K562 (cell line): Measurements from ENCODE around the gene DPY19L3. TPM values are rescaled to one million over a fixed set of nuclear protein-coding genes. Genes with fewer than 3 reads are reported as not detected.
"Not testable (repeated sequence)": the region's sequence is repeated elsewhere in the genome, so short reads cannot be mapped to it uniquely, and the experiment has no call there.

Source experiments
- ATAC-seq: fragments of 200-7000 bp; cut with Tn5 transposase; 3 replicates; pipeline ENCODE4 v1.9.1; 2020; ENCODE audit warnings: moderate library complexity
- BruUV-seq: library from RNA; stranded (reverse); fragments of 400-500 nt; replicated peaks from 2 replicates; lab custom pipeline; 2021; lab: Mats Ljungman, UMichigan
- CTCF ChIA-PET: fragments of 300-600 bp; formaldehyde crosslinking; extraction: SDS; loops from one replicate; lab custom pipeline; 2021; ENCODE audit warnings: low intra/inter-chr PET ratio; lab: Yijun Ruan, JAX
- POLR2A ChIA-PET: fragments of 300-600, 350-650 bp; sonication (Branson Sonifier 250); formaldehyde crosslinking; extraction: SDS; loops from one replicate; lab custom pipeline; 2021; ENCODE audit warnings: antibody characterized with exemption, inconsistent platforms; lab: Yijun Ruan, JAX
- DNase-seq, 4 experiments: peaks; one replicate each; pipeline versions ENCODE4 v3.0.0 to v3.0.0-alpha.2; 2011 to 2018; ENCODE audit warnings: low spot score in 3 of 4, mixed read lengths in 3 of 4; ENCODE audit errors: extremely low read depth in 1 of 4
- FAIRE-seq: peaks from 2 replicates; lab custom pipeline; 2011; peaks lifted over from hg19 to GRCh38; lab: Jason Lieb, UNC
- H2AFZ ChIP-seq: 2 replicates; pipeline ENCODE4 v1.6.0; 2011; ENCODE audit warnings: low read depth, low read length, control low read depth, inconsistent platforms
- H3K27ac ChIP-seq: fragments of 200-600 bp; 3 replicates; pipeline ENCODE4 v1.8.0; 2011; ENCODE audit warnings: low read depth, mild to moderate bottlenecking, control low read depth, inconsistent platforms, low read length, moderate library complexity, mixed read lengths; ENCODE audit errors: extremely low read depth
- H3K27me3 ChIP-seq, 2 experiments: fragments of 300-600 bp in 1 of 2; 2 replicates in 1 of 2; 3 replicates in 1 of 2; pipeline versions ENCODE4 v1.6.0 to v1.8.0; 2011; ENCODE audit warnings: inconsistent platforms in 2 of 2, low read length in 2 of 2, mild to moderate bottlenecking in 1 of 2, mixed read lengths in 1 of 2, moderate library complexity in 1 of 2; ENCODE audit not compliant: control insufficient read depth in 2 of 2, insufficient read depth in 2 of 2
- H3K36me3 ChIP-seq: fragments of 300-600 bp; 3 replicates; pipeline ENCODE4 v1.8.0; 2011; ENCODE audit warnings: mild to moderate bottlenecking, low read length, inconsistent platforms; ENCODE audit not compliant: control insufficient read depth, insufficient read depth
- H3K4me1 ChIP-seq, 2 experiments: fragments of 200-600 bp in 1 of 2; replicated peaks in 1 of 2; 2 replicates in 1 of 2; 3 replicates in 1 of 2; pipeline versions ENCODE4 v1.5.1 to v1.8.0; 2011; ENCODE audit warnings: inconsistent platforms in 2 of 2, low read length in 2 of 2, mild to moderate bottlenecking in 1 of 2, mixed read lengths in 1 of 2, moderate library complexity in 1 of 2; ENCODE audit not compliant: control insufficient read depth in 2 of 2, insufficient read depth in 2 of 2
- H3K4me2 ChIP-seq: 2 replicates; pipeline ENCODE4 v1.6.1; 2011; ENCODE audit warnings: low read length, control low read depth, inconsistent platforms, mixed read lengths; ENCODE audit not compliant: insufficient read depth
- H3K4me3 ChIP-seq: fragments of 200-600 bp; sonication (generic), shearing (Covaris generic); 2 replicates; pipeline ENCODE4 v1.5.1; 2016; ENCODE audit warnings: control low read depth, inconsistent platforms
- H3K79me2 ChIP-seq: fragments of 200-600 bp; 3 replicates; pipeline ENCODE4 v1.8.0; 2011; ENCODE audit warnings: low read length, inconsistent platforms; ENCODE audit not compliant: control insufficient read depth, insufficient read depth
- H3K9ac ChIP-seq, 2 experiments: 2 replicates each; pipeline versions ENCODE4 v1.6.0 to v1.6.1; 2011; ENCODE audit warnings: low read depth in 2 of 2, low read length in 2 of 2, control low read depth in 1 of 2, inconsistent platforms in 1 of 2, mild to moderate bottlenecking in 1 of 2, mixed read lengths in 1 of 2; ENCODE audit not compliant: insufficient read depth in 1 of 2
- H3K9me1 ChIP-seq: one replicate; pipeline ENCODE4 v1.6.0; 2011; ENCODE audit warnings: inconsistent platforms, mild to moderate bottlenecking, low read length, moderate library complexity; ENCODE audit not compliant: control insufficient read depth, insufficient read depth
- H3K9me3 ChIP-seq: replicated peaks from 2 replicates; pipeline ENCODE4 v1.5.1; 2011; ENCODE audit warnings: low read depth, low read length, inconsistent platforms; ENCODE audit not compliant: control insufficient read depth, insufficient read depth
- H4K20me1 ChIP-seq: replicated peaks from 2 replicates; pipeline ENCODE4 v1.6.1; 2011; ENCODE audit warnings: low read length, inconsistent platforms, mixed read lengths; ENCODE audit not compliant: control insufficient read depth, insufficient read depth
- BMI1 ChIP-seq: fragments of 150-350 bp; IDR thresholded peaks from 2 replicates; pipeline ENCODE4 v1.6.1; 2014; ENCODE audit warnings: low read length
- CC2D1A ChIP-seq: fragments of 450-650 bp; IDR thresholded peaks from 2 replicates; pipeline ENCODE4 v1.6.1; 2017; ENCODE audit warnings: mild to moderate bottlenecking
- RBM15 ChIP-seq: fragments of 200-400 bp; formaldehyde crosslinking; IDR thresholded peaks from 2 replicates; pipeline ENCODE4 v1.6.1; 2018; ENCODE audit warnings: mild to moderate bottlenecking, low read length, moderate library complexity; ENCODE audit not compliant: insufficient read depth
- ZNF121 ChIP-seq: sonication (generic); formaldehyde crosslinking; conservative IDR thresholded peaks from 2 replicates; pipeline ENCODE4 v1.8.0; 2022; ENCODE audit warnings: missing genetic modification reagents
- WGBS: fragments of 100-300 bp; shearing (Covaris generic); methylation state at CpG from one replicate; pipeline ENCODE4 v1.1.6; 2016; ENCODE audit warnings: low coverage, mixed read lengths; ENCODE audit not compliant: insufficient coverage; ENCODE audit errors: missing lambda C conversion rate; 5-methylcytosine and 5-hydroxymethylcytosine counted together
- in situ Hi-C: fragments of 300-500 bp; cut with MboI; formaldehyde crosslinking; loops from 4 replicates; pipeline ENCODE4 v1.15.0; 2018; ENCODE audit warnings: inconsistent platforms, mixed read lengths
- intact Hi-C: fragments of 100-400 bp; cut with micrococcal nuclease; formaldehyde crosslinking; loops from 2 replicates; pipeline ENCODE4 v1.14.2; 2022
- polyA plus RNA-seq, 8 experiments: library from polyadenylated mRNA; depleted of rRNA in 4 of 8; stranded (reverse) in 5 of 8; unstranded in 3 of 8; fragments of >200 nt; fragmentation: Nextera tagmentation in 2 of 8; fragmentation: Illumina TruSeq in 1 of 8; extraction: Ambion mirVana in 2 of 8; extraction: Trizol in 1 of 8; gene quantifications; 2 replicates each; pipeline versions ENCODE4 v1.2.1 to v1.2.3, GENCODE V29; 2011 to 2014; ENCODE audit warnings: inconsistent platforms in 1 of 8, missing spikeins in 1 of 8
- total RNA-seq, 7 experiments: library from RNA; depleted of rRNA in 6 of 7; stranded (reverse); fragments of >200 nt in 6 of 7; fragmentation: Illumina TruSeq in 2 of 7; extraction: Trizol in 2 of 7; gene quantifications; 2 replicates each; pipeline versions ENCODE4 v1.2.1 to v1.2.3, GENCODE V29; 2011 to 2021; ENCODE audit warnings: low replicate concordance in 1 of 7
- TF ChIP-seq, protein P1 (sequence below): sonication (generic); formaldehyde crosslinking; IDR thresholded peaks from 2 replicates; pipeline ENCODE4 v1.8.0; 2022; ENCODE audit warnings: mild to moderate bottlenecking, missing genetic modification reagents

The DPY19L3 gene
- total and polyA plus RNA-seq, 9 of the 15 experiments (the other 6 are each of a cell fraction or from before 2014, with no cell fraction given), result 4.7 to 39.2 (median 22.0) TPM

- TF ChIP-seq, protein P1, sequence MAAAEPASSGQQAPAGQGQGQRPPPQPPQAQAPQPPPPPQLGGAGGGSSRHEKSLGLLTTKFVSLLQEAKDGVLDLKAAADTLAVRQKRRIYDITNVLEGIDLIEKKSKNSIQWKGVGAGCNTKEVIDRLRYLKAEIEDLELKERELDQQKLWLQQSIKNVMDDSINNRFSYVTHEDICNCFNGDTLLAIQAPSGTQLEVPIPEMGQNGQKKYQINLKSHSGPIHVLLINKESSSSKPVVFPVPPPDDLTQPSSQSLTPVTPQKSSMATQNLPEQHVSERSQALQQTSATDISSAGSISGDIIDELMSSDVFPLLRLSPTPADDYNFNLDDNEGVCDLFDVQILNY (CRISPR knock-in tag), result no peak
- TF ChIP-seq BMI1 (no peak), CC2D1A (no peak), RBM15 (no peak)
These were observed 16.9 kb downstream of the DPY19L3 start (continued) for GRCh38 chr19:32422435-32422834.

GRCh38 chr19:32423944-32424343 is 18.4 kb downstream of the DPY19L3 start:
- BruUV-seq, POLR2A ChIA-PET: not testable (repeated sequence)

More at GRCh38 chr19:32423944-32424343, 18.4 kb downstream of the DPY19L3 start:
- CTCF ChIA-PET, H2AFZ ChIP-seq, H3K9ac ChIP-seq, H4K20me1 ChIP-seq, H3K27ac ChIP-seq, H3K9me3 ChIP-seq, H3K9me1 ChIP-seq, H3K4me3 ChIP-seq, DNase-seq, H3K27me3 ChIP-seq, FAIRE-seq, ATAC-seq, H3K4me2 ChIP-seq, in situ Hi-C loops: not testable (repeated sequence)
- peaks cover 22 to 25% of the 10 kb centered on the region in 2 experiments for H3K4me1 ChIP-seq
- peaks cover 46% of the 10 kb centered on the region for H3K36me3 ChIP-seq
- 100% methylated on average over 3 of the region's 3 CpGs for whole genome bisulfite sequencing
- intact Hi-C loops, result loop anchor here (2.0 kb wide), 1 partner anchor 19 kb away; the partner anchor contains the start of gene DPY19L3
- peaks cover 17% of the 10 kb centered on the region; the same call in 1 of the 3 replicates for H3K79me2 ChIP-seq
- peak; percentile 68 for TF ChIP-seq ZNF121 (CRISPR knock-in tag)
